Memory B cell (primary cell): ENCODE measurements around the gene LIPT1.
"Not testable (repeated sequence)": the region's sequence is repeated elsewhere in the genome, so short reads cannot be mapped to it uniquely, and the experiment has no call there.

Experiments used
- ATAC-seq: fragments of 150-1000 bp; cut with Tn5 transposase; 2 replicates; pipeline ENCODE4 v1.10.0; 2021; ENCODE audit warnings: low read depth, mild to moderate bottlenecking, moderate library complexity
- DNase-seq, 2 donors: peaks; one replicate each; pipeline ENCODE4 v3.0.0; 2022; ENCODE audit warnings: low spot score in 2 of 2
- H3K27ac Mint-ChIP-seq: one replicate; pipeline ENCODE4 v1.8.0; 2022; ENCODE audit warnings: mild to moderate bottlenecking, moderate library complexity, mixed read lengths
- H3K27me3 Mint-ChIP-seq: one replicate; pipeline ENCODE4 v1.8.0; 2022; ENCODE audit warnings: mixed read lengths
- H3K36me3 Mint-ChIP-seq: one replicate; pipeline ENCODE4 v1.8.0; 2022; ENCODE audit warnings: mild to moderate bottlenecking, mixed read lengths
- H3K4me1 Mint-ChIP-seq: one replicate; pipeline ENCODE4 v1.8.0; 2022; ENCODE audit warnings: mixed read lengths
- H3K4me3 Mint-ChIP-seq: one replicate; pipeline ENCODE4 v1.8.0; 2022; ENCODE audit warnings: mild to moderate bottlenecking, moderate library complexity, mixed read lengths
- H3K9me3 Mint-ChIP-seq: one replicate; pipeline ENCODE4 v1.8.0; 2022; ENCODE audit warnings: mixed read lengths

The LIPT1 gene

DNA sequence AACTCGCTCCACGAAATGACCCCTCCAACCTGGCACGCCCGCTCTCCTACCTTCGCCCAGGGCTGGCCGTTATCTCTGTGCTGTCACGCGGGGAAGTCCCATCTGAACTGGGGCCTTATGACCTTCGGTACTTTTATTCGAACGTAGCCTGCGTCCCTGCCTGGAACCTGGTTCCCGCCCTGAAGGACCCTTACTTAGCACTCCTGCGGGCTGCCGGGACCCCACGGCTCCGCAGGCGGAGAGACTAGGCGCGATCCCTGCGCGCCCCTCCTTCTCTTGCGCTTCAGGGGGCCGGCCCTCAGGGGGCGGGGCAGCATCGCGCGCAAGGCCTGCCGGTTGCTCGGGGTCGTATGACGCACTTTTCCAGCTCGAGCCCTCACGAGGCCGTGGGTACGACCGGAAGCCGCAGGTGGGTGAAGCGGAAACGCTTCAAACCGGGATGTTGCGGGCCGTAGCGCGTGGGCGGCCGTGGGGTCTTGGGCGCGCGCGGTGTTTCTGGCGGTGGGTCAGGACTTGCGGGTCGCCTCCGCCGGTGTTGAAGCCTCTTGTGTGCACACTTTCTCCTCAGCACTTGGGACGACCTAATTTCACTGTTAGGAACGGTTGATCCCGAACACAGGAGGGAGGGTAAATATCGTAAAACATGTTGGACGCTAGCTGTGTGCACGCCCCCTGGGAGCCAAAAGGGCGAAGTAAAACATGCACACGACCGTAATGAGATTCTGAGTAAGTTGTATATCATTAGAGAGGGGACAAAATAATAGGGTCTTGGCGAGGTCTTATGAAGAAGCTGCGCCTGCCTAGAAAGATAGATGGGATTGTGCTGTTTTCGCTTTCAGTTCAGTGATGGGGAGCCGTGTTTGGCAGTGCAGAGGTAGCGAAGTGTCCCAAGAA is at the start of gene LIPT1, which contains the start of gene TSGA10:
LIPT1 (plus strand) TSS at position 325 of the 894 bp plus-strand sequence. CDS start 6,991 bp downstream, outside the sequence.
TSGA10 (minus strand) TSS at position 300 of the 894 bp plus-strand sequence. CDS start 45,503 bp downstream, outside the sequence.
- peaks cover 32% of the 10 kb centered on the region for H3K4me1 Mint-ChIP-seq
- H3K27ac Mint-ChIP-seq: no peak within 1 kb of the TSS
- ATAC-seq (peak; percentile 85), DNase-seq (peak; percentile 86 to 88)
- H3K4me3 Mint-ChIP-seq: peak within 1 kb of the TSS; percentile 88
- no peaks in the 10 kb centered on the region for H3K9me3 Mint-ChIP-seq
- no peaks in the 10 kb centered on the region for H3K27me3 Mint-ChIP-seq
- peaks cover 17% of the 10 kb centered on the region for H3K36me3 Mint-ChIP-seq

DNA sequence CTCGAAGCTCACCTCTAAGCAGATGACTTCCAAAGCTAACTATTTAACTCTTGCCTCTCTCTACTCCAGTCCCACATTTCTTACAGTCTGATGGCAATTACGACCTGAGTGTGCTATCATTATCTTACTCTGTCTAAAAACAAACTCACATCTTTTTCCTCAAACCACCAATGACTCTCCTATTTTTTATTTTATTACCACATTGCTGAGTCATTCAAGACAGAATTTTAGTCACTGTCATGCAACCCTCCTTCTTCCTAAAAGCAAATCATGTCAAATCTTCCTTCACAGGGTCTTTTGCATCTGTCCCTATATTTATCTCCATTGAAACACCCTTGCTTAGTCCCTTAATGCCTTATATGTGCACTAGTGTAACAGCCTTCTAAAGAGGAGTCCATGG is 47.9 kb upstream of the LIPT1 start:
- Mint-ChIP-seq H3K4me1 (no peaks in the 10 kb centered on the region), H3K27me3 (no peaks in the 10 kb centered on the region), H3K36me3 (peaks cover 5% of the 10 kb centered on the region), H3K4me3 (no peak overlapping the region), H3K27ac (no peak overlapping the region), H3K9me3 (no peaks in the 10 kb centered on the region)
- DNase-seq (no peak), ATAC-seq (no peak)

DNA sequence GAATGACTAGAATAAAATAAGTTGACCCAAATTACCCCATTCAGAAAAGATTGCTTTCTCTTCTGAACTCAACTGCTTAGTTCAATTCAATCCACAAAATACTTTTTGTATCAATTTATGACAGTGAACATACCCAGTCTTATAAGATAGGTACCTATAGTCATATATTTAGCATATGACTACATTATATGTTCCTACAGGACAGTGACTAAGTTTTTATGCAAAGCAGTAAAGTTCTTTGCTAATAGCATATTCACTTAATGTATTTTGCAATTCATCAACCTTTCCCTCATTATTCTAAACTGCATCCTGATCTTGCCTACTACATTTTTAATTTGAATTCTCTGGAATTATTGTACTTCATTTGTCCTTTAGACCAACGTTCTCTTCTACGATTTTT is 43.5 kb upstream of the LIPT1 start:
- DNase-seq: no peak
- Mint-ChIP-seq H3K27ac (no peak overlapping the region), H3K4me3 (no peak overlapping the region), H3K27me3 (no peaks in the 10 kb centered on the region), H3K9me3 (no peaks in the 10 kb centered on the region), H3K4me1 (no peaks in the 10 kb centered on the region), H3K36me3 (no peaks in the 10 kb centered on the region)
- no peak for ATAC-seq

DNA sequence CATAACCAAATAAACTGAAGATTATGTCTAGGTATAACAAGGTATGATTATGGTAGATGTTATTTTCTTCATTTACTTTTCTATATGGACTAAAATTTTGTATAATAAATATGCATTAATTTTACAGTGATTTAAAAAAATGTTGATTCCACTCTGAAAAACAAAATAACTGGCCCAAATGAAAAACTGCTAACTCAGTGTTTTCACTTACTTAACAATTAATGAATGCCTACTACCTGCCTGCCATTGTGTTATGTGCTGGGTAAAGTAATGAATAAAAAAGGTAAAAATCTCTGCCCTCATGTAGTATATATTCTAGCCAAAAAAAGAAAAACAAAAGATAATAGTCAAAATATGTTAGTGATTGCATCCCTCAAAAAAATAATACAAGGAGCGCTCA is 42.8 kb upstream of the LIPT1 start:
- no peaks in the 10 kb centered on the region for H3K4me1 Mint-ChIP-seq
- no peak overlapping the region for H3K27ac Mint-ChIP-seq
- H3K27me3 Mint-ChIP-seq: no peaks in the 10 kb centered on the region
- H3K4me3 Mint-ChIP-seq: no peak overlapping the region
- H3K9me3 Mint-ChIP-seq: no peaks in the 10 kb centered on the region
- ATAC-seq: no peak
- DNase-seq: no peak
- no peaks in the 10 kb centered on the region for H3K36me3 Mint-ChIP-seq

DNA sequence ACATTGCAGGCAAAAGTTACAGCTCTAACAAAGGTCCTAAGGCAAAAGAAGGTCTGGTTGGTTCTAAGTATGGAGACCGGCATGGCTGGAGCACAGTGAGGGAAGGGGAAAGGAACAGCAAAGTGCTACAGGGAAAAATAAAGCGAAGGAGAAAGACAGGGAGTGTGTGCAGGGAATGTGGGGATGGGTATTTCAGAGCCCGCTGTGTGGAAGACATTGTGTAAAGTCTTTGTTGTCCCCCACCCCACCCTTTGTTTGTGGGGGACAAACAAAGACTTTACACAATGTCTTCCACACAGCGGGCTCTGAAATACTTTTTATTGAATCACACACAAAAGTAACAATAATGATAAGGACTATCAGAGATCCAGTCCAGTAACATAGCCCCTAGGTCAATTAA is 42.1 kb upstream of the LIPT1 start:
- ATAC-seq: no peak
- Mint-ChIP-seq H3K27ac (no peak overlapping the region), H3K4me3 (no peak overlapping the region)

DNA sequence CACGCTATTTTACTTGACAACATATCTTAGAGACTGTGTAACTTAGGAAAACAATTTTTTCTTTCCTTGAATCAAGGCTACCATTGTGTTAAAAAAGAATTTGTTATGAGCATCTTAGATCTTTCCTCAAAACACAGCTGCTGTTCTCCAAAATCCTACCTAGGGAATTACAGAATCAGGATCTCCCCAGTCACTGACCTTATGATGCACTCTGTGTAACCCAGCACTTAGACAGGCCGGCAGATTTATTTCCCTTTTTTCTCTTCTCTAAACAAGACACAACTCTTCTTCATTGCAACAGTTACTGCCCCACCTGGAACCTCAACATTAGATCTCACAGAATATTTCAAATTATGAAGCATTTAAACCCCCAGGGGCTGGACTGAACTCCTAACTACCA is 26.8 kb upstream of the LIPT1 start:
- ATAC-seq (no peak), DNase-seq (no peak)
- H3K4me1 Mint-ChIP-seq: no peaks in the 10 kb centered on the region
- H3K27me3 Mint-ChIP-seq: no peaks in the 10 kb centered on the region
- H3K4me3 Mint-ChIP-seq: no peak overlapping the region
- peaks cover 48% of the 10 kb centered on the region for H3K36me3 Mint-ChIP-seq
- peaks cover 22% of the 10 kb centered on the region for H3K9me3 Mint-ChIP-seq
- no peak overlapping the region for H3K27ac Mint-ChIP-seq

More for the DNA sequence above, 42.1 kb upstream of the LIPT1 start:
- H3K27me3 Mint-ChIP-seq: no peaks in the 10 kb centered on the region
- no peaks in the 10 kb centered on the region for H3K36me3 Mint-ChIP-seq
- no peak for DNase-seq
- no peaks in the 10 kb centered on the region for H3K4me1 Mint-ChIP-seq
- no peaks in the 10 kb centered on the region for H3K9me3 Mint-ChIP-seq

DNA sequence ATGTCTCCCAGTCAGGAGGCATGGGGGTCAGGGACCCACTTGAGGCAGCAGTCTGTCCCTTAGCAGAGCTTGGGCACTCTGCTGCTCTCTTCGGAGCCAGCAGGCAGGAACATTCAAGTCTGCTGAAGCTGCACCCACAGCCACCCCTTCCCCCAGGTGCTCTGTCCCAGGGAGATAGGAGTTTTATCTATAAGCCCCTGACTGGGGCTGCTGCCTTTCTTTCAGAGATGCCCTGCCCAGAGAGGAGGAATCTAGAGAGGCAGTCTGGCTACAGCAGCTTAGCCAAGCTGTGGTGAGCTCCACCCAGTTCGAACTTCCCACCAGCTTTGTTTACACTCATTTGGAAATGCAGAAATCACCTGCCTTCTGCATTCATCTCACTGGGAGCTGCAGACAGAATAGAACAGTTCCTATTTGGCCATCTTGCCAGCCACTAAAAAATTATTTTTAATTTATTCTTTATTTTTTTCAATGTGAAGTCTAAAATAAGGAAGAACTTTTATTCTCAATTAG is 19.7 kb upstream of the LIPT1 start:
- H3K9me3 Mint-ChIP-seq, DNase-seq, H3K4me1 Mint-ChIP-seq, H3K27me3 Mint-ChIP-seq, ATAC-seq, H3K4me3 Mint-ChIP-seq, H3K27ac Mint-ChIP-seq: not testable (repeated sequence)
- peaks cover 18% of the 10 kb centered on the region for H3K36me3 Mint-ChIP-seq

DNA sequence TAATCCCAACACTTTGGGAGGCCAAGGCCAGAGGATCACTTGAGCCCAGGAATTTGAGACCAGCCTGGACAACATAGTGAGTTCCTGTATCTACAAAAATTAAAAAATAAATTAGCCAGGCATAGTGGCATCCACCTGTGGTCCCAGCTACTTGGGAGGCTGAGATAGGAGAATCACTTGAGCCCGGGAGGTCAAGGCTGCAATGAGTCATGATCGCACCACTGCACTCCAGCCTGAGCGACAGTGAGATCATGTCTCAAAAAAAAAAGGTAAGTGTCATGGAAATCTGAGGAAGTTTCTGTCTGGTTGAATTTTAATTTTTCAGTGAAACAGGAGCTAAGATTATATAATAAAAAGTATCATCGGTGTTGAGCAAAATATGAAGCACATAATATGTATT is 15.8 kb upstream of the LIPT1 start:
- Mint-ChIP-seq H3K4me3 (no peak overlapping the region), H3K27me3 (no peaks in the 10 kb centered on the region), H3K4me1 (peaks cover 8% of the 10 kb centered on the region), H3K27ac (no peak overlapping the region), H3K9me3 (peaks cover 3% of the 10 kb centered on the region), H3K36me3 (peaks cover 9% of the 10 kb centered on the region)
- no peak for ATAC-seq
- DNase-seq: no peak

DNA sequence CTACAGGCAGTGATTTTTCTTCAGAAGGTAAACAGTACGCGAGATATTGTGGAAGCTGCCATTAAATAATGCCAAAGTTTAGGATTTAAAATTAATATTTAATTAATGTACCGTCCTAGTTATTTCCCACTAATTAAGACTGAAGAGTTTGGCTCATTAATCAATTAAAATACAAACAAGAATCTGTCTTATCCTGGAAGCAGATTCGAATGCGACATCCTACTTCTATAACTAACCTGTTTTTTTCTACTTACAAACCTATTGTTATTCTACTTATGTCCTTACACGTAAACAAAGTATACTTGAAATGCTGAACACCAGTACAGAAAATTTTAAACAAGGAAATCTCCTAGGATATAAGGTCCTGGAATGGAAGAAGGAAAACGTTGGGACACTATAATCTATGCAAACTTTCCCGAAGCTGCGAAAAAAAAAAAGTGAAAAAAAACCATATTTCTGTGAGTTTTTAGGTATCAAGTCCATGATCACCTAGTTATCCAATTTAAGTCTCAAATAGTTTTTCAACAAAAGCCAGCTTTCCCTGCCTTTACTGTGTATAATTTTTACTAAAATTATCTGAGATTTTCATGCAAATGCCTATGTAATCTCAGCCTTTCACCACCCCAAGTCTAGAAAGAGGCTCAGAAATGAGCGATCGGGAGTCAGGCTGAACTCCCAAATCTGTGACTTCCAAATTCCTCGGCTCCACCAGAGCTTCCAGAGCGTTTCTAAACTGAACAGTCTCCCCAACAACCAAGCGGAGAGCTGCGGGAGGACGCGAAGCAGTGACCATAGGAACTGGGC is 14.5 kb upstream of the LIPT1 start:
- Mint-ChIP-seq H3K27me3 (no peaks in the 10 kb centered on the region), H3K4me1 (peaks cover 8% of the 10 kb centered on the region), H3K36me3 (peaks cover 6% of the 10 kb centered on the region), H3K27ac (peak overlapping the region; percentile 96), H3K9me3 (no peaks in the 10 kb centered on the region), H3K4me3 (peak overlapping the region; percentile 87)
- ATAC-seq (no peak), DNase-seq (no peak)

DNA sequence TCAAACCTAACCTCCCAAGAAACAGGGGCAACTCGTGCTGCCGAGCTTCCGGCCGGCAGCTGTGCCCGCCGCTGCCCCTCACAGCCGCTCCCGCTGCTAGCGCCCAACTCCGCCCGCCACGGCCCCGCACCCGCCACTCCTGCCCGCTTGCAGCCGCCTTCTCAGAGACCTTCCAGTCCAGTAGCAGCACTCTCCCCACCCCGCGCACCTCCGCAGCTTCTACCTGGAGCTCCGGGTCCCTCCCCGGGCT is 14.0 kb upstream of the LIPT1 start:
- peaks cover 8% of the 10 kb centered on the region for H3K4me1 Mint-ChIP-seq
- peaks cover 7% of the 10 kb centered on the region for H3K36me3 Mint-ChIP-seq
- no peak for DNase-seq
- no peaks in the 10 kb centered on the region for H3K9me3 Mint-ChIP-seq
- H3K4me3 Mint-ChIP-seq: peak overlapping the region; percentile 87
- H3K27me3 Mint-ChIP-seq: no peaks in the 10 kb centered on the region
- H3K27ac Mint-ChIP-seq: peak overlapping the region; percentile 96
- no peak for ATAC-seq

DNA sequence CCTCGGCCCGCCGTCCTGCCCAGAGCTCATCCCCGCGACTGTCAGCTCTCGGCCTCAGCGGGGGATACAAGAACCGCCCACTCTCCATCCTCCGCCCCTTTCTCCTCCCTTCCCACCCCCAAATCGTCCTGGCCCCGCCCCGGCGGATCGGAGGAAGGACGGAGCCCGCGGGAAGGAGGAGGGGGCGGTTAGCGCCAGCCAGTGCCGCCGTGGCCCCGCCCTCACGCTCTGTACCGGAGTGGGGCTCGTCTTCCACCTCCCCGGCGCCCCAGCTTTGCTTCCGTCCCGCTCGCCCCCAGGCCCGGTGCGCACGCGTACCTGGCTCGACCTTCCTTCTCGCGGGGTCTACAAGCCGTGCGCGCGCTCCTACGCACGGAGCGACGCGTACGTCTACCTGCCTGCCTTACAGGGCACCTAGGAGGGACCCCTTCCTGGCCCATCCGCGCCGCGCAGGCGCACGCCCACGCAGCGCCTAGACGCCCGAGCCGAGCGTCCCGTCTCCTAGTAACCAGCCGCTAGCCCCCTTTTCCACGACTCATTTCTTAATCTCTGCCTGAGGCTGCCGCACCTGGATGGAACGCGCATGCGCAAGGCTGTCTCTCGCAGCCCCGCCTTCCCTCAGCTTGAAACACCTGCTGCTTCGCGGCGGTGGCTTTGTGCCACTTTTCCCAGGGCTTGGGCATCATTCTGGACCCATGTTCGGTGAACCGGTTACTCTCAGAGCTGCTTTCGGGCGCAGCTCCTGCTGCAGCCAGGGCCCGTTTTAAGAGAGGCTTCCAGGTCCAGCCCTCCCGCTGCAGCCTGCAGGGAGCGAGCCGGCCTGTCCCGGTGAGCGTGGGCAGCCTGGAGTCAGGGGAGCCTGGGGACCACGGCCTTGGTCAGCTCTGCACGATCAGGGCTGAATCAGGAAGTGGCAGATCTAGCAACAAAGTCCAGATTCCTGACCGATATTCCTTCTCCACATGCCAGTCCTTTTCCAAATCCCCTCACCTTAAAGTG is 13.4 kb upstream of the LIPT1 start, which contains the start of gene C2orf15:
C2orf15 (plus strand) TSS at position 598 of the 999 bp plus-strand sequence. CDS start 8,852 bp downstream, outside the sequence.
- H3K27me3 Mint-ChIP-seq: no peaks in the 10 kb centered on the region
- ATAC-seq (peak; percentile 81), DNase-seq (peak; percentile 93 to 94)
- peaks cover 7% of the 10 kb centered on the region for H3K36me3 Mint-ChIP-seq
- peak within 1 kb of the TSS; percentile 96 for H3K27ac Mint-ChIP-seq
- H3K4me3 Mint-ChIP-seq: peak within 1 kb of the TSS; percentile 87
- H3K4me1 Mint-ChIP-seq: peaks cover 8% of the 10 kb centered on the region
- H3K9me3 Mint-ChIP-seq: no peaks in the 10 kb centered on the region

DNA sequence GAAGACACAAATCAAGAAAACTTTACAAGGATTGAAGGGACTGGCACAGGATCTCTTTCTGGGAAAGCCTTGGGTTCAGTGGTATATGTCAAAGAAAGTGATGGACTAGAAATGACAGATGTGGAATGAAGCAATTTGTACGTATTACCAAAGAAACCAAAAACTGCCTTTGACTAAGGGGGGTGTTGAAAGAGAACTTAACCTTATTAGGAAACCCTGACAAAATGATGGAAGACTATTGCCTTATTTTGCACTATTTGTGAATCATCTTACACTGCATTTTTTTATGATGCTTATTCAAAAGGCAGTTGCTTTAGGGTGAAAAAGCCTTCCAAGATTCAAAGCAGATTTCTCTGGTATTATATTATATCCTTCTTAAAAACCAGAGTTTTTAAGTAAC is 4.1 kb upstream of the LIPT1 start:
- H3K36me3 Mint-ChIP-seq: peaks cover 5% of the 10 kb centered on the region
- peaks cover 13% of the 10 kb centered on the region for H3K4me1 Mint-ChIP-seq

DNA sequence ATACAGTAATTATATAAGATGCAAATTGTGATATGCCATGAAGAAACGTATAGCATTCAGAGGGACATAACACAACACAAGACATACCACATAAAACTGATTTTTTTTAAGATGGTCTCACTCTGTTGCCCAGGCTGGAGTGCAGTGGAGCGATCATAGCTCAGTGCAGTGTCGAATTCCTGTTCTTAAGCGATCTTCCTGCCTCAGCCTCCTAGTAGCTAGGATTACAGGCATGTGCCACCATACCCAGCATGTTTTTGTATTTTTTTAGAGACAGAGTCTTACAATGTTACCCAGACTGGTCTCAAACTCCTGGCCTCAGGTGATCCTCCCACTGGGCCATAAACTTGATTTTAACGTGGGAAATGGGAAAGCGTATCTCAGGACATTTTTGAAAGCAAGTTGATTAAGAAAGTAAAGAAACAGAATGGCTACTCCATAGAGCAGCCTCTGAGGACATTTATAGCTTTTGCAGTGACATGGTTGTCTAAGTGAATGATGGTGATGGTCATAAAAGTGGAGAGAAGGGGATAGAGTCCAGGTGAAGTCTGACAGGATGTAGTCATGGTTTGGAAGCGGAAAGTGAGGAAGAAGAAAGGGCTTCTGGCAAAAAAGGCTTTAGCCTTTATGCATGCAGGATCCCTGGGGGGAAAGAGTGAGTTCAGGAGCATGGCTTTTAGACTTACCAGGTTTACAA is 2.4 kb upstream of the LIPT1 start:
- ATAC-seq: no peak
- no peak overlapping the region for H3K27ac Mint-ChIP-seq
- peaks cover 7% of the 10 kb centered on the region for H3K36me3 Mint-ChIP-seq
- H3K9me3 Mint-ChIP-seq: no peaks in the 10 kb centered on the region
- no peak for DNase-seq
- H3K27me3 Mint-ChIP-seq: no peaks in the 10 kb centered on the region
- peaks cover 22% of the 10 kb centered on the region for H3K4me1 Mint-ChIP-seq
- H3K4me3 Mint-ChIP-seq: no peak overlapping the region

More for the DNA sequence above, 4.1 kb upstream of the LIPT1 start:
- no peaks in the 10 kb centered on the region for H3K9me3 Mint-ChIP-seq
- DNase-seq (no peak), ATAC-seq (no peak)
- no peak overlapping the region for H3K4me3 Mint-ChIP-seq
- H3K27ac Mint-ChIP-seq: no peak overlapping the region
- no peaks in the 10 kb centered on the region for H3K27me3 Mint-ChIP-seq
